ENCODE data around the gene ZDHHC14. TPM values are rescaled to one million over a fixed set of nuclear protein-coding genes. Genes with fewer than 3 reads are reported as not detected.
"Not testable (repeated sequence)": the region's sequence is repeated elsewhere in the genome, so short reads cannot be mapped to it uniquely, and the experiment has no call there.

The ZDHHC14 gene
- total and polyA plus RNA-seq, 5 donors = 10.6 to 22.1 (median 20.2) TPM

- H3K4me3 ChIP-seq (ENCODE audit: low read length) = no peak overlapping the region
- ATAC-seq (no peak), DNase-seq (no peak)
- H3K27ac ChIP-seq (ENCODE audit: low read length) = no peak overlapping the region
- 82% methylated on average over 4 of the region's 4 CpGs for WGBS
- H3K4me1 ChIP-seq (ENCODE audit: control insufficient read depth, insufficient read depth, low read length) = no peaks in the 10 kb centered on the region
- no peaks in the 10 kb centered on the region for H3K27me3 ChIP-seq (ENCODE audit: control insufficient read depth, insufficient read depth)
- intact Hi-C loops (cut with DNase I) = no loop called here
- no peaks in the 10 kb centered on the region for H3K9me3 ChIP-seq (ENCODE audit: control insufficient read depth, low read length)
These were observed 190.3 kb downstream of the ZDHHC14 start for GRCh38 chr6:157571269-157571668.

- no peaks in the 10 kb centered on the region for H3K27me3 ChIP-seq (ENCODE audit: control insufficient read depth, insufficient read depth)
- intact Hi-C loops (cut with DNase I) = no loop called here
- H3K27ac ChIP-seq (ENCODE audit: low read length) = no peak overlapping the region
- DNase-seq = no peak
- no peak for ATAC-seq
- H3K4me3 ChIP-seq (ENCODE audit: low read length) = no peak overlapping the region
- H3K4me1 ChIP-seq (ENCODE audit: control insufficient read depth, insufficient read depth, low read length) = no peaks in the 10 kb centered on the region
- WGBS = 92% methylated on average over 5 of the region's 5 CpGs
- H3K9me3 ChIP-seq (ENCODE audit: control insufficient read depth, low read length) = no peaks in the 10 kb centered on the region
These were observed 191.0 kb downstream of the ZDHHC14 start for GRCh38 chr6:157571950-157572349.

GRCh38 chr6:157574851-157575424 is 193.9 kb downstream of the ZDHHC14 start:
- no peaks in the 10 kb centered on the region for H3K27me3 ChIP-seq (ENCODE audit: control insufficient read depth, insufficient read depth)
- DNase-seq (no peak), ATAC-seq (no peak)
- intact Hi-C loops (cut with DNase I) = no loop called here
- 82% methylated on average over 5 of the region's 5 CpGs for WGBS
- H3K9me3 ChIP-seq (ENCODE audit: control insufficient read depth, low read length) = no peaks in the 10 kb centered on the region
- no peak overlapping the region for H3K4me3 ChIP-seq (ENCODE audit: low read length)
- H3K4me1 ChIP-seq (ENCODE audit: control insufficient read depth, insufficient read depth, low read length) = no peaks in the 10 kb centered on the region
- H3K27ac ChIP-seq (ENCODE audit: low read length) = no peak overlapping the region

- intact Hi-C loops (cut with DNase I) = no loop called here
- no peak for DNase-seq
- no peak overlapping the region for H3K4me3 ChIP-seq (ENCODE audit: low read length)
- WGBS = 87% methylated on average over 9 of the region's 9 CpGs
- no peaks in the 10 kb centered on the region for H3K9me3 ChIP-seq (ENCODE audit: control insufficient read depth, low read length)
- H3K27ac ChIP-seq (ENCODE audit: low read length) = no peak overlapping the region
- no peaks in the 10 kb centered on the region for H3K4me1 ChIP-seq (ENCODE audit: control insufficient read depth, insufficient read depth, low read length)
- no peak for ATAC-seq
- no peaks in the 10 kb centered on the region for H3K27me3 ChIP-seq (ENCODE audit: control insufficient read depth, insufficient read depth)
These were observed 194.6 kb downstream of the ZDHHC14 start for GRCh38 chr6:157575436-157576145.

GRCh38 chr6:157576991-157577390 is 196.0 kb downstream of the ZDHHC14 start:
- H3K9me3 ChIP-seq (ENCODE audit: control insufficient read depth, low read length); intact Hi-C loops (cut with DNase I); H3K27me3 ChIP-seq (ENCODE audit: control insufficient read depth, insufficient read depth); ATAC-seq; H3K27ac ChIP-seq (ENCODE audit: low read length); DNase-seq; H3K4me3 ChIP-seq (ENCODE audit: low read length); H3K4me1 ChIP-seq (ENCODE audit: control insufficient read depth, insufficient read depth, low read length): not testable (repeated sequence)

GRCh38 chr6:157578527-157578926 is 197.5 kb downstream of the ZDHHC14 start:
- H3K4me1 ChIP-seq (ENCODE audit: control insufficient read depth, insufficient read depth, low read length); H3K27ac ChIP-seq (ENCODE audit: low read length); H3K27me3 ChIP-seq (ENCODE audit: control insufficient read depth, insufficient read depth); H3K9me3 ChIP-seq (ENCODE audit: control insufficient read depth, low read length); intact Hi-C loops (cut with DNase I); H3K4me3 ChIP-seq (ENCODE audit: low read length); DNase-seq; ATAC-seq: not testable (repeated sequence)
- WGBS = 92% methylated on average over 2 of the region's 2 CpGs

GRCh38 chr6:157579467-157580031 is 198.6 kb downstream of the ZDHHC14 start:
- no peaks in the 10 kb centered on the region for H3K27me3 ChIP-seq (ENCODE audit: control insufficient read depth, insufficient read depth)
- no peak overlapping the region for H3K27ac ChIP-seq (ENCODE audit: low read length)
- DNase-seq = no peak
- H3K9me3 ChIP-seq (ENCODE audit: control insufficient read depth, low read length) = no peaks in the 10 kb centered on the region
- ATAC-seq = peak; percentile 69 to 71
- H3K4me3 ChIP-seq (ENCODE audit: low read length) = no peak overlapping the region
- WGBS = 49% methylated on average over 3 of the region's 3 CpGs
- H3K4me1 ChIP-seq (ENCODE audit: control insufficient read depth, insufficient read depth, low read length) = no peaks in the 10 kb centered on the region
- intact Hi-C loops (cut with DNase I) = no loop called here

GRCh38 chr6:157584036-157584435 is 203.0 kb downstream of the ZDHHC14 start:
- H3K27me3 ChIP-seq (ENCODE audit: control insufficient read depth, insufficient read depth) = no peaks in the 10 kb centered on the region
- no peaks in the 10 kb centered on the region for H3K4me1 ChIP-seq (ENCODE audit: control insufficient read depth, insufficient read depth, low read length)
- ATAC-seq (no peak), DNase-seq (no peak)
- intact Hi-C loops (cut with DNase I) = no loop called here
- H3K9me3 ChIP-seq (ENCODE audit: control insufficient read depth, low read length) = no peaks in the 10 kb centered on the region
- no peak overlapping the region for H3K27ac ChIP-seq (ENCODE audit: low read length)
- no peak overlapping the region for H3K4me3 ChIP-seq (ENCODE audit: low read length)
- over 99% methylated on average over 3 of the region's 3 CpGs for WGBS

GRCh38 chr6:157585274-157586087 is 204.5 kb downstream of the ZDHHC14 start:
- DNase-seq = no peak
- Histone ChIP-seq H3K27ac (ENCODE audit: low read length) (no peak overlapping the region), H3K4me1 (ENCODE audit: control insufficient read depth, insufficient read depth, low read length) (no peaks in the 10 kb centered on the region), H3K4me3 (ENCODE audit: low read length) (no peak overlapping the region), H3K27me3 (ENCODE audit: control insufficient read depth, insufficient read depth) (no peaks in the 10 kb centered on the region), H3K9me3 (ENCODE audit: control insufficient read depth, low read length) (no peaks in the 10 kb centered on the region)
- ATAC-seq = peak in 1 of 2 donors; percentile 14
- intact Hi-C loops (cut with DNase I) = no loop called here
- 95% methylated on average over 6 of the region's 6 CpGs for WGBS

GRCh38 chr6:157586088-157586414 is 205.1 kb downstream of the ZDHHC14 start:
- intact Hi-C loops (cut with DNase I) = no loop called here
- no peaks in the 10 kb centered on the region for H3K4me1 ChIP-seq (ENCODE audit: control insufficient read depth, insufficient read depth, low read length)
- WGBS = 85% methylated on average over 5 of the region's 5 CpGs
- H3K4me3 ChIP-seq (ENCODE audit: low read length) = no peak overlapping the region
- H3K27ac ChIP-seq (ENCODE audit: low read length) = no peak overlapping the region
- DNase-seq (no peak), ATAC-seq (no peak)
- H3K9me3 ChIP-seq (ENCODE audit: control insufficient read depth, low read length) = no peaks in the 10 kb centered on the region
- no peaks in the 10 kb centered on the region for H3K27me3 ChIP-seq (ENCODE audit: control insufficient read depth, insufficient read depth)

GRCh38 chr6:157586476-157587126 is 205.6 kb downstream of the ZDHHC14 start:
- Histone ChIP-seq H3K4me3 (ENCODE audit: low read length) (no peak overlapping the region), H3K27me3 (ENCODE audit: control insufficient read depth, insufficient read depth) (no peaks in the 10 kb centered on the region), H3K9me3 (ENCODE audit: control insufficient read depth, low read length) (no peaks in the 10 kb centered on the region), H3K27ac (ENCODE audit: low read length) (no peak overlapping the region), H3K4me1 (ENCODE audit: control insufficient read depth, insufficient read depth, low read length) (no peaks in the 10 kb centered on the region)
- intact Hi-C loops (cut with DNase I) = no loop called here
- no peak for DNase-seq
- ATAC-seq = no peak
- WGBS = 88% methylated on average over 8 of the region's 8 CpGs

All from right cardiac atrium (tissue), 5 donors.